CD4-positive, alpha-beta T cell treated with Interleukin-15 for 1 hour (primary cell): ENCODE results near the gene GRIN1.

ENCODE experiments used
- DNase-seq: peaks from one replicate; pipeline ENCODE4 v3.0.0-alpha.2; 2020

Gene GRIN1

GRCh38 chr9:137180491-137180890, 41.5 kb downstream of the GRIN1 start:
- no peak for DNase-seq

GRCh38 chr9:137181680-137182079, 42.7 kb downstream of the GRIN1 start:
- no peak for DNase-seq

GRCh38 chr9:137182836-137183235, 43.9 kb downstream of the GRIN1 start:
- DNase-seq: no peak

GRCh38 chr9:137183980-137184595, 45.1 kb downstream of the GRIN1 start:
- DNase-seq: no peak

- no peak for DNase-seq
These were observed 46.1 kb downstream of the GRIN1 start for GRCh38 chr9:137184881-137185660.

- DNase-seq: no peak
These were observed 47.0 kb downstream of the GRIN1 start for GRCh38 chr9:137185921-137186320.

GRCh38 chr9:137186385-137186784, 47.4 kb downstream of the GRIN1 start:
- no peak for DNase-seq

- DNase-seq: no peak
These were observed 48.4 kb downstream of the GRIN1 start for GRCh38 chr9:137187386-137187785.

- DNase-seq: no peak
These were observed 49.1 kb downstream of the GRIN1 start for GRCh38 chr9:137188086-137188489.

- DNase-seq: peak; percentile 92
These were observed 49.7 kb downstream of the GRIN1 start, which contains the start of the genes ANAPC2 and SSNA1 for GRCh38 chr9:137188490-137189296. ANAPC2 (minus strand) TSS chr9:137188560; CDS start chr9:137188532, 28 bp downstream. SSNA1 (plus strand) TSS chr9:137188676; CDS start chr9:137188727, 51 bp downstream.

- no peak for DNase-seq
These were observed 50.6 kb downstream of the GRIN1 start for GRCh38 chr9:137189297-137190295.

GRCh38 chr9:137190315-137190856, 51.4 kb downstream of the GRIN1 start:
- no peak for DNase-seq

GRCh38 chr9:137191245-137191644, 52.3 kb downstream of the GRIN1 start:
- DNase-seq: no peak

GRCh38 chr9:137191691-137192447, 52.9 kb downstream of the GRIN1 start:
- DNase-seq: no peak

- DNase-seq: no peak
These were observed 53.5 kb downstream of the GRIN1 start for GRCh38 chr9:137192448-137192780.

- no peak for DNase-seq
These were observed 53.9 kb downstream of the GRIN1 start for GRCh38 chr9:137192859-137193258.

- DNase-seq: no peak
These were observed 54.8 kb downstream of the GRIN1 start for GRCh38 chr9:137193771-137194170.

GRCh38 chr9:137194388-137194787, 55.4 kb downstream of the GRIN1 start:
- DNase-seq: no peak

GRCh38 chr9:137194909-137195308, 56.0 kb downstream of the GRIN1 start:
- no peak for DNase-seq

GRCh38 chr9:137195525-137196220, 56.7 kb downstream of the GRIN1 start:
- DNase-seq: no peak
